ENCODE data around the gene PEX1.
"Not testable (repeated sequence)": the region's sequence is repeated elsewhere in the genome, so short reads cannot be mapped to it uniquely, and the experiment has no call there.

PEX1 gene

GRCh38 chr7:92528188-92528957, at the start of gene PEX1, which contains the start of gene RBM48:
Gene PEX1, minus strand, starts transcription at chr7:92528520. Its CDS starts 85 bp downstream, at chr7:92528435.
Gene RBM48, plus strand, starts transcription at chr7:92528795. Its CDS starts 19 bp downstream, at chr7:92528814.
- peak; percentile 99 for DNase-seq

GRCh38 chr7:92576296-92576695, 48.0 kb upstream of the PEX1 start:
- no peak for DNase-seq

DNA sequence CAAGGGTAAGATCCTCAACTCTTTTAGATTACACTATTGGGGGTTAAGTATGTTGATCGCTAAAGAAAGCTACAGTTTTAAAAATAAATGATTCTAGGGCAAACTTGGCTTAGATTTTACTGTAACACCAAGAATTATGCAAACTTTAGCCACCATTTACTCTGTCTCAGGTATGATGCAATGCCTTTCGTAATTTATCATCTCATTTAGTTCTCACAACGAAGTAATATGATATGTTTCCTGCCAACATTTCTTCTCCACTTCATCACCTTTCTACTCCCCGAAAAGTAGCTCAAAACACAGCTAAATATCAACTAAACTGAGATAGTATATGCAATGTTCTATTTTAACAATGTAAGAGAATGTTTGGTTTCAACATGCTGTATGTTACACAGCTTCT, 40.8 kb upstream of the PEX1 start:
- no peak for DNase-seq

DNA sequence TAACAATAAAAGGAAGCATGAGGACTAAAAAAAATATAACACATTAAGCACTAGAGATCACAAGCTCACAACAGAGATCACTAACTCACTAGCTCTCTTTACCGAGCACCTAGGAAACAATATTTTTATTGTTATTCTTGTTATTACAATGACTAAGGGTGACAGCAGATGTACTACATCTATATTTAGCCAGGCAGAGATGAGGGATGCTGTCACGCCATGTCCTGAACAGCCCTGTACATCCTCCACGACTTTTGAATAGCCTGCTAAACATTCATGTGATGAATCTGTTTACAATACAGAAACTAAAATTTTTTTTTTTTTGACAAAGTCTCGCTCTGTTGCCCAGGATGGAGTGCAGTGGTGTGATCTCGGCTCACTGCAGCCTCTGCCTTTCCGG, 39.1 kb upstream of the PEX1 start:
- no peak for DNase-seq

GRCh38 chr7:92563345-92563744, 35.0 kb upstream of the PEX1 start:
- DNase-seq: no peak

GRCh38 chr7:92560602-92561001, 32.3 kb upstream of the PEX1 start:
- DNase-seq: no peak

DNA sequence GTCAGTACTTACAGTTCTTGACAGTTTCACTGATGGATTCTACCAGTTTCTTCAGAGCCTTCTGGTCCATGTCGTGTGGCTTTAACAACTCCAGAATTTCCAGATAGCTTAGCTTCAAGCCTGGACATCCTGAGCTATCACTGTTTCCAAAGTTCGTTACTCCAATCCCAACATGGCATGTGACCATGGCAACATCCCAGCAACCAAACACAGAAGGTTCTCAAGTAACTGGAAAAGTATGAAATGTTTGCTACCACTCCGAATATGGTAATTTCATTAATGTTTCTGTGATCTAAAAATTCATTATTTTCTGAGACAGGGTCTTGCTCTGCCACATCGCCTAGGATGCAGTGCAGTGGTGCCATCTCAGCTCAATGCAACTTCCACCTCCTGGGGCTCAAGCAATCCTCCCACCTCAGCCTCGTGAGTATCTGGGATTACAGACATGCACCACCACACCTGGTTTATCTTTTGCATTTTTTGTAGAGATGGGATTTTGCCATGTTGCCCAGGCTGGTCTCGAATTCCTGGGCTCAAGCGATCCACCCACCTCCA, 29.6 kb upstream of the PEX1 start:
- no peak for DNase-seq

GRCh38 chr7:92557249-92557648, 28.9 kb upstream of the PEX1 start:
- no peak for DNase-seq

- DNase-seq: no peak
These were observed 21.9 kb upstream of the PEX1 start for GRCh38 chr7:92550194-92550593.

- DNase-seq: no peak
These were observed 19.3 kb upstream of the PEX1 start for GRCh38 chr7:92547579-92547978.

DNA sequence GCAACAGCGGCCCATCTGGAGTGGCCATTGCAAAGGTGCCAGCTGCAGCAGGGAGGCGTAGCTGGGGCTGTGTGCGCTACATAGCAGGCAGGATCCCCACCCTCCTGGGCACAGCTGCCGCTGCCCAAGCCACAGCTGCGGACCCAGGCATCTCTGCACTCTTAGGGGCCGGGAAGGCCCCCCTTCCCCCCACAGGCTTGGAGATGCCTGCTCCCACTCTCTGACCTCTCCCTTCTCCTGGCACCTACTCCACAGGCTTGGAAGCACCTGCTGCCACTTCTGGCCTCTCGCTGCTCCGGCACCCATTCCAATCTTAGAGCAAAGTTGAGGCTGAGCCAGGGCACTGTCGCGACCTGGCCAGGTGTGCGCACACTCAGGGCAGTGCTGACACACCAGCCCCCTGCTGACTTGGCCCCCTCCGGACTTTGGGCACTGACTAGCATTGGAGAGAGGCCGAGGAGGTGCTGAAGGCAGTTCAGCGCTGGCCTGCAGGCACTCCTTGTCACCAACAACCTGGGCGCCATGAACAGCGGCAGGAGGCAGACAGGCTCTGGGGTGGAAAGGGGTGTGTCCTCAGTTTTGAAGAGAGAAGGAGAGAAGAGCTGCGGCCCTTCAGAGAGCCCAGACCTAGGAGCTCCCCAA, 18.7 kb upstream of the PEX1 start:
- no peak for DNase-seq

- not testable (repeated sequence) for DNase-seq
These were observed 16.8 kb upstream of the PEX1 start for GRCh38 chr7:92545116-92545515.

DNA sequence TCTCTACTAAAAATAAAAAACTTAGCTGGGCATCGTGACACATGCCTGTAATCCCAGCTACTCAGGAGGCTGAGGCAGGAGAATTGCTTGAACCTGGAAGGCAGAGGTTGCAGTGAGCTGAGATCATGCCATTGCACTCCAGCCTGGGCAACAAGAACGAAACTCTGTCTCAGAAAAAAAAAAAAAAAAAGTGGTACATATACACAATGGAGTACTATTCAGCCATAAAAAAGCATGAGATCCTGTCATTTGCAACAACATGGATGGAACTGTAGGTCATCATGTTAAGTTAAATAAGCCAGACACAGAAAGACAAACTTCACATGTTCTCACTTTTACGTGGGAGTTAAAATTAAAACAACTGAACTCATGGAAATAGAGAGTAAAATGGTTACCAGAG, 15.2 kb upstream of the PEX1 start:
- not testable (repeated sequence) for DNase-seq

GRCh38 chr7:92534572-92534971, 6.3 kb upstream of the PEX1 start:
- DNase-seq: no peak

GRCh38 chr7:92528958-92529264, 591 bp upstream of the PEX1 start:
- no peak for DNase-seq

- DNase-seq: peak; percentile 47
These were observed 776 bp downstream of the PEX1 start for GRCh38 chr7:92527300-92528187.

DNA sequence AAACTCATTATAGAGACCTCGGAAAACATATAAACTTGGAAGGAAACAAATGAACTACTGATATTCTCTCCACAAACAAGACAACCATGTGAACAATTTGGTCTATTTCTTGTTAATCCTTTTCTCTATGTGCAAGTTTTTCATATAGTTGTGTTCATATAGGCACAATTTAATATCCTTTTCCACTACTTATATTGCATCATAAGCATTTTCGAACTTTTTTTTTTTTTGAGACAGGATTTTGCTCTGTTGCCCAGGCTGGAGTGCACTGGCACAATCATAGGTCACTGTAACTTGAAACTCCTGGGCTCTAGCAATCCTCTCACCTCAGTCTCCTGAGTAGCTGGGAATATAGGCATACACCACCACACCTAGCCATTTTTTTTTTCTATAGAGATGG, 5.2 kb downstream of the PEX1 start:
- no peak for DNase-seq

- DNase-seq: no peak
These were observed 8.3 kb downstream of the PEX1 start for GRCh38 chr7:92520024-92520423.

DNA sequence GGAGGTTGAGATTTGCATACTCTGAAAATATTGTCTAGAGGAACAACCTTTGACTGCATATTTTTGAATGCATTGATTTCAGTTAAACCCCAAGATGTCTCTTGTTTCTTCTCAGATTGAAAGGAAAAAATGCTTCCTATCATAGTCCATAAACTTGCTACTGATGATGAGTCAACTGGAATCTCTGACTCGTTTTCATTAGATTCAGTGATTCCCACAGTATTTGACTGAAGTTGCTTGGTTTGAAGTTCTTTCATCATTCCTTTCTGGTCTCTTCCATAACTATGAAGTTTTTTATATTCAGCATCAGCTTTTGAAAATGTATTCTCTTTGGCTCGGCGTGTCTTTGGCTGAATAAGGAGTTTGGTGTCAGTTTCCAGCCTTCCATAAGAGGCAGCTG, 10.7 kb downstream of the PEX1 start:
- no peak for DNase-seq

DNA sequence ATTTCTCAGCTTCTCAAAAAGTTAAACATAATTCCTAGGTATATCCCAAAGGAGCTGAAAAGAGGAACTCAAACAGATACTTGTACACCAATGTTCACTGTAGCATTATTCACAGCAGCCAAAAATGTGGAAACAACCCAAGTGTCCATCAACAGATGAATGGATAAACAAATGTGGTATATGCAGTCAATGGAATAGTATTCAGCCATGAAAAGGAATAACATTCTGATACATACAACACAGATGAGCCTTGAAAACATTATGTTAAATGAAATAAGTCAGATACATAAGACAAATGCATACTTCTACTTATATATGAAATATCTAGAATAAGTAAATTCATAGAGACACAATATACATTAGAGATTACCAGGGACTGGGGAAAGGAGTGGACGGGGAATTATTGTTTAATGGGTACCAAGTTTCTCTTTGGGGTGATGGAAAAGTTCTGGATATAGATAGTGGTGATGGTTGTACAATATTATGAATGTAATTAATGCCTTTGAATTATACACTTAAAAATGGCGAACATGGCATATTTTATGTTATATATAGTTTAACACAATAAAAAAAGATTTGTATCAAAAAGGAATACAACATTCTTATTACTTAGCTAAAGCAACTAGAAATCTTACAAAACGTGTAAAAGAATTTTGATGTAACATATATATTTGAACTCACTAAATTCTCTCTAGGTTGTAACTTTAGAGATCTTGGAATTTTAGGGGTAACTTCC, 15.0 kb downstream of the PEX1 start:
- DNase-seq: no peak

- DNase-seq: no peak
These were observed 19.4 kb downstream of the PEX1 start for GRCh38 chr7:92508946-92509345.

GRCh38 chr7:92506363-92506762, 22.0 kb downstream of the PEX1 start:
- no peak for DNase-seq

- DNase-seq: no peak
These were observed 23.8 kb downstream of the PEX1 start for GRCh38 chr7:92504563-92504962.
